ENCODE results near the gene TNK1.

The TNK1 gene

GRCh38 chr17:7393613-7394451 lies 12.9 kb downstream of the TNK1 start:
- POLR2A ChIA-PET (ENCODE audit: low non-redundant PET), result interaction anchor here (0.6 to 1.3 kb wide), 4 partner anchors 10 to 42 kb away, joined by 3 to 13 read pairs (median 4); partner anchors contain the start of genes TMEM256 and TMEM95
- H3K27ac ChIP-seq, result peak overlapping the region; percentile 93
- no peak for TF ChIP-seq CTCF (conservative IDR thresholded peaks at IDR 0.05; ENCODE audit: low read depth)
- DNase-seq (ENCODE audit: low spot score), result peak; percentile 57
- CTCF ChIA-PET, result interaction anchor here (0.7 to 2.3 kb wide), 3 partner anchors 32 to 43 kb away, joined by 3 to 7 read pairs (median 4); no protein-coding TSS in a partner anchor

DNA sequence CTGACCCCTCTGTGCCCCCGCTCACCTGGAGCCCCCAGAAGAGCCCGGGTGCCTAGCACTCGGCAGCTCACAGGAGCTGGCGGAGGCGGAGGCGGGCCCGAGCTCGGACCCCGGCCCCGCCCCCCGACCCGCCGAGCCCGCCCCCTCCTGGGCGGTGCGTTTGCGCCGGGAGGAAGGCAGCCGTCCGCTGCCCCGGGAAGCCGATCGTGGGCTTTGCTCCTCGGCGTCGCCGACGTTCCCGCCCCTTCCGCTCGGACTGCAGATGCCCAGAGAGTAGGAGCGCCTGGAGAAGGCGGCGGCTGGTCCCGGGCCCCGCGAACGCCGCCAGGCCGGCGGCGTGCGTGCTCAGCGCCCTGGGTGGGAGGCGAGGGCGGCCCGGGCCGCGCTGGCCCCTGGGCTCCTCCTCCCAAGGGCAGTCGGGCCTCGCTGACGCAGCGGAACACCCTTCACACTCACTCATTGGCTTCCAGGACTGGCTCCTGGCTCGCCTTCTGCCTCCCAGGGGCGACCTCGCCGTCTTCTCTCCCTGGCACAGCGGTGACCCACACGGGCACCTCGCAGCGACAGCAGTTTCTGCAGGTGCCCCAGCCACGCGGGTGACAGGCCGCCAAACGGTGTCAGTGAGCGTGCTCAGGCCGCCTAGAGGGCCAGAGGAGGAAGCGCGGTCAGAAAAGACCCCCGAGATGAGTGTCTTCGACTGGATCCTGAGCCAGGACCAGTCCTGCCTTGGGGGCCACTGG lies 13.7 kb downstream of the TNK1 start, which contains the start of gene PLSCR3:
Gene PLSCR3 (minus strand): TSS at position 74 of the 740 bp plus-strand sequence. CDS start 415 bp downstream, outside the sequence.
- CTCF ChIA-PET, result interaction anchor here (1.0 to 2.3 kb wide), 2 partner anchors 33 to 42 kb away, joined by 3 to 7 read pairs; no protein-coding TSS in a partner anchor
- DNase-seq (ENCODE audit: low spot score), result peak; percentile 79
- peak within 1 kb of the TSS; percentile 93 for H3K27ac ChIP-seq
- POLR2A ChIA-PET (ENCODE audit: low non-redundant PET), result interaction anchor here (0.6 to 1.3 kb wide), 4 partner anchors 9 to 42 kb away, joined by 3 to 13 read pairs (median 4); partner anchors contain the start of genes TMEM256 and TMEM95
- TF ChIP-seq CTCF (conservative IDR thresholded peaks at IDR 0.05; ENCODE audit: low read depth), result peak; percentile 17; the same call in 1 of the 2 replicates

GRCh38 chr17:7396147-7396546 lies 15.3 kb downstream of the TNK1 start:
- no peak for DNase-seq (ENCODE audit: low spot score)
- POLR2A ChIA-PET (ENCODE audit: low non-redundant PET), result no interaction called here
- CTCF ChIA-PET, result no interaction called here
- TF ChIP-seq CTCF (conservative IDR thresholded peaks at IDR 0.05; ENCODE audit: low read depth), result no peak
- peak overlapping the region; percentile 19; the same call in 1 of the 2 replicates for H3K27ac ChIP-seq

GRCh38 chr17:7398612-7399011 lies 17.7 kb downstream of the TNK1 start:
- ChIA-PET POLR2A (ENCODE audit: low non-redundant PET) (no interaction called here), CTCF (no interaction called here)
- TF ChIP-seq CTCF (conservative IDR thresholded peaks at IDR 0.05; ENCODE audit: low read depth), result no peak
- no peak for DNase-seq (ENCODE audit: low spot score)
- H3K27ac ChIP-seq, result no peak overlapping the region

DNA sequence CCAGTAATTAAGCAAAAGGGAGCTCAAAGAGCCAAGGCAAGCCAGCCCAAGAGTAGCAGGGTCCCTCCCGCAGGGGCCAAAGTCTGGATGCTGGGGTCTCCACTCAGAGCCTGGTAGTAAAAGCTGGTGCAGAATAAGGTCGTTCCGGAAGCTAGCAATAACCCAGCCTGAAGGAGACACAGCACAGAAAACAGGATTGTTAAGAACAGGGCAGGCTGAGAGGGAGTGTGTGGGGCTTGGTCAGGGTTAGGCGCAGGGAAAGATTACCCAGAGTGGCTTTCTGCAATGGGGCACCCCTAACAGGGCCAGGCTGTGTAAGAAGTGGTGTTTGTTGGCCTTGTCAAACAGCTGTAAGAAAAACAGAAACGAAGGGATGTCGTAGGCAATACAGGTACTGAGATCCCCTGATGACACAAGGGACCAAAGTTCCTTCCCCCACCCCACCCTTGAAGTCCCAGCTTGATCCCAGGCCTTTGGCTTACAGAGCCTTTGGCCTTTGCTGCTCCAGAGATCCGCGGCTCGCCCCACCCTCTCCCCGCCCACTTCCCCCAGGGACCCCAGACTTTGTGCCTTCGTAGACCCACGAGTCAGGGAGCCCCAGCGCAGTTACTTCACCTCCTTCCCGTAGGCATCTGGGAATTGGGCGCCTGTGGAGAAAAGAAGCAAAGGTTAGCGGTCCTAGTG lies 22.3 kb downstream of the TNK1 start:
- CTCF ChIA-PET, result interaction anchor here (1.1 to 1.6 kb wide), 4 partner anchors 33 to 52 kb away, joined by 3 to 8 read pairs (median 5); no protein-coding TSS in a partner anchor
- H3K27ac ChIP-seq, result peak overlapping the region; percentile 88
- TF ChIP-seq CTCF (conservative IDR thresholded peaks at IDR 0.05; ENCODE audit: low read depth), result no peak
- DNase-seq (ENCODE audit: low spot score), result no peak
- POLR2A ChIA-PET (ENCODE audit: low non-redundant PET), result interaction anchor here (0.5 to 1.1 kb wide), 2 partner anchors 9 to 78 kb away, joined by 3 to 13 read pairs; partner anchors contain the start of gene PLSCR3

All from RWPE1 (cell line).